K562 (cell line): ENCODE measurements around the gene FUCA1. TPM values are rescaled to one million over a fixed set of nuclear protein-coding genes. Genes with fewer than 3 reads are reported as not detected.
"Not testable (repeated sequence)": the region's sequence is repeated elsewhere in the genome, so short reads cannot be mapped to it uniquely, and the experiment has no call there.

ENCODE experiments used
- ATAC-seq: fragments of 200-7000 bp; cut with Tn5 transposase; 3 replicates; pipeline ENCODE4 v1.9.1; 2020; ENCODE audit warnings: moderate library complexity
- BruUV-seq: library from RNA; stranded (reverse); fragments of 400-500 nt; replicated peaks from 2 replicates; lab custom pipeline; 2021; lab: Mats Ljungman, UMichigan
- CTCF ChIA-PET: fragments of 300-600 bp; formaldehyde crosslinking; extraction: SDS; loops from one replicate; lab custom pipeline; 2021; ENCODE audit warnings: low intra/inter-chr PET ratio; lab: Yijun Ruan, JAX
- POLR2A ChIA-PET: fragments of 300-600, 350-650 bp; sonication (Branson Sonifier 250); formaldehyde crosslinking; extraction: SDS; loops from one replicate; lab custom pipeline; 2021; ENCODE audit warnings: antibody characterized with exemption, inconsistent platforms; lab: Yijun Ruan, JAX
- DNase-seq, 4 experiments: peaks; one replicate each; pipeline versions ENCODE4 v3.0.0 to v3.0.0-alpha.2; 2011 to 2018; ENCODE audit warnings: low spot score in 3 of 4, mixed read lengths in 3 of 4; ENCODE audit errors: extremely low read depth in 1 of 4
- FAIRE-seq: peaks from 2 replicates; lab custom pipeline; 2011; peaks lifted over from hg19 to GRCh38; lab: Jason Lieb, UNC
- H2AFZ ChIP-seq: 2 replicates; pipeline ENCODE4 v1.6.0; 2011; ENCODE audit warnings: low read depth, low read length, control low read depth, inconsistent platforms
- H3K27ac ChIP-seq: fragments of 200-600 bp; 3 replicates; pipeline ENCODE4 v1.8.0; 2011; ENCODE audit warnings: low read depth, mild to moderate bottlenecking, control low read depth, inconsistent platforms, low read length, moderate library complexity, mixed read lengths; ENCODE audit errors: extremely low read depth
- H3K27me3 ChIP-seq, 2 experiments: fragments of 300-600 bp in 1 of 2; 2 replicates in 1 of 2; 3 replicates in 1 of 2; pipeline versions ENCODE4 v1.6.0 to v1.8.0; 2011; ENCODE audit warnings: inconsistent platforms in 2 of 2, low read length in 2 of 2, mild to moderate bottlenecking in 1 of 2, mixed read lengths in 1 of 2, moderate library complexity in 1 of 2; ENCODE audit not compliant: control insufficient read depth in 2 of 2, insufficient read depth in 2 of 2
- H3K36me3 ChIP-seq: fragments of 300-600 bp; 3 replicates; pipeline ENCODE4 v1.8.0; 2011; ENCODE audit warnings: mild to moderate bottlenecking, low read length, inconsistent platforms; ENCODE audit not compliant: control insufficient read depth, insufficient read depth
- H3K4me1 ChIP-seq, 2 experiments: fragments of 200-600 bp in 1 of 2; replicated peaks in 1 of 2; 2 replicates in 1 of 2; 3 replicates in 1 of 2; pipeline versions ENCODE4 v1.5.1 to v1.8.0; 2011; ENCODE audit warnings: inconsistent platforms in 2 of 2, low read length in 2 of 2, mild to moderate bottlenecking in 1 of 2, mixed read lengths in 1 of 2, moderate library complexity in 1 of 2; ENCODE audit not compliant: control insufficient read depth in 2 of 2, insufficient read depth in 2 of 2
- H3K4me2 ChIP-seq: 2 replicates; pipeline ENCODE4 v1.6.1; 2011; ENCODE audit warnings: low read length, control low read depth, inconsistent platforms, mixed read lengths; ENCODE audit not compliant: insufficient read depth
- H3K4me3 ChIP-seq: fragments of 200-600 bp; sonication (generic), shearing (Covaris generic); 2 replicates; pipeline ENCODE4 v1.5.1; 2016; ENCODE audit warnings: control low read depth, inconsistent platforms
- H3K79me2 ChIP-seq: fragments of 200-600 bp; 3 replicates; pipeline ENCODE4 v1.8.0; 2011; ENCODE audit warnings: low read length, inconsistent platforms; ENCODE audit not compliant: control insufficient read depth, insufficient read depth
- H3K9ac ChIP-seq, 2 experiments: 2 replicates each; pipeline versions ENCODE4 v1.6.0 to v1.6.1; 2011; ENCODE audit warnings: low read depth in 2 of 2, low read length in 2 of 2, control low read depth in 1 of 2, inconsistent platforms in 1 of 2, mild to moderate bottlenecking in 1 of 2, mixed read lengths in 1 of 2; ENCODE audit not compliant: insufficient read depth in 1 of 2
- H3K9me1 ChIP-seq: one replicate; pipeline ENCODE4 v1.6.0; 2011; ENCODE audit warnings: inconsistent platforms, mild to moderate bottlenecking, low read length, moderate library complexity; ENCODE audit not compliant: control insufficient read depth, insufficient read depth
- H3K9me3 ChIP-seq: replicated peaks from 2 replicates; pipeline ENCODE4 v1.5.1; 2011; ENCODE audit warnings: low read depth, low read length, inconsistent platforms; ENCODE audit not compliant: control insufficient read depth, insufficient read depth
- H4K20me1 ChIP-seq: replicated peaks from 2 replicates; pipeline ENCODE4 v1.6.1; 2011; ENCODE audit warnings: low read length, inconsistent platforms, mixed read lengths; ENCODE audit not compliant: control insufficient read depth, insufficient read depth
- BRF1 ChIP-seq: IDR thresholded peaks from 3 replicates; pipeline ENCODE4 v1.6.1; 2011; ENCODE audit warnings: borderline replicate concordance, mild to moderate bottlenecking; ENCODE audit not compliant: insufficient read length; ENCODE audit errors: extremely low read depth
- ETS2 ChIP-seq: IDR thresholded peaks from 2 replicates; pipeline ENCODE4 v1.6.1; 2016; ENCODE audit warnings: borderline replicate concordance, missing genetic modification characterization, mild to moderate bottlenecking, moderate library complexity, missing compliant biosample characterization; ENCODE audit not compliant: poor library complexity, severe bottlenecking
- SRF ChIP-seq, 2 experiments: fragments of 250-450, 450-650 bp in 1 of 2; sonication (Bioruptor Pico) in 1 of 2; sonication (generic) in 1 of 2; formaldehyde crosslinking; IDR thresholded peaks; 2 replicates each; pipeline versions ENCODE4 v1.5.0 to v1.5.1; 2020 to 2022; ENCODE audit warnings: mild to moderate bottlenecking in 1 of 2, missing genetic modification reagents in 1 of 2
- THRB ChIP-seq: fragments of 450-650 bp; formaldehyde crosslinking; conservative IDR thresholded peaks from 2 replicates; pipeline ENCODE4 v1.4.0; 2022; ENCODE audit warnings: mild to moderate bottlenecking, missing genetic modification characterization
- WGBS: fragments of 100-300 bp; shearing (Covaris generic); methylation state at CpG from one replicate; pipeline ENCODE4 v1.1.6; 2016; ENCODE audit warnings: low coverage, mixed read lengths; ENCODE audit not compliant: insufficient coverage; ENCODE audit errors: missing lambda C conversion rate; 5-methylcytosine and 5-hydroxymethylcytosine counted together
- in situ Hi-C: fragments of 300-500 bp; cut with MboI; formaldehyde crosslinking; loops from 4 replicates; pipeline ENCODE4 v1.15.0; 2018; ENCODE audit warnings: inconsistent platforms, mixed read lengths
- intact Hi-C: fragments of 100-400 bp; cut with micrococcal nuclease; formaldehyde crosslinking; loops from 2 replicates; pipeline ENCODE4 v1.14.2; 2022
- polyA plus RNA-seq, 8 experiments: library from polyadenylated mRNA; depleted of rRNA in 4 of 8; stranded (reverse) in 5 of 8; unstranded in 3 of 8; fragments of >200 nt; fragmentation: Nextera tagmentation in 2 of 8; fragmentation: Illumina TruSeq in 1 of 8; extraction: Ambion mirVana in 2 of 8; extraction: Trizol in 1 of 8; gene quantifications; 2 replicates each; pipeline versions ENCODE4 v1.2.1 to v1.2.3, GENCODE V29; 2011 to 2014; ENCODE audit warnings: inconsistent platforms in 1 of 8, missing spikeins in 1 of 8
- total RNA-seq, 7 experiments: library from RNA; depleted of rRNA in 6 of 7; stranded (reverse); fragments of >200 nt in 6 of 7; fragmentation: Illumina TruSeq in 2 of 7; extraction: Trizol in 2 of 7; gene quantifications; 2 replicates each; pipeline versions ENCODE4 v1.2.1 to v1.2.3, GENCODE V29; 2011 to 2021; ENCODE audit warnings: low replicate concordance in 1 of 7

The FUCA1 gene
- total and polyA plus RNA-seq, 9 of the 15 experiments (the other 6 are each of a cell fraction or from before 2014, with no cell fraction given) = 7.0 to 20.5 (median 13.5) TPM

DNA sequence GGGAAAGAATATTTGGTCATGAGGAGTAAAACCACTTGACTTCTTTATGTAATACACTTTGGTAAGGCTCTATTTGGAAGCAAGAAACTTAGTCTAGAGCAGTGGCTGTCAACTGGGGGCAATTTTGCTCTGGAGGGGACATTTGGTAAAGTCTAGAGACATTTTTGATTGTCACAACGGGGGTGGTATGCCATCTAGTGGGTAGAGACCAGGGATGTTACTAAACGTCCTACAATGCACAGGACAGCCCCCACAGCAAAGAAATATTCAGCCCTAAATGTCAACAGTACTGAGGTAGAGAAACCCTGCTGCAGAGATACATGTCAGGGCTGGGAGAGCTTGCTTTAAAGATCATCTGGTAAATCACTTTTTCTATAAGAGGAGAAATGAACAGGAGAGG lies 13.5 kb downstream of the FUCA1 start (continued):
- TF ChIP-seq THRB (CRISPR knock-in tag) (no peak), ETS2 (tag) (no peak), BRF1 (no peak), SRF (CRISPR knock-in tag; IDR thresholded peaks at IDR 0.05) (no peak)

GRCh38 chr1:23853124-23853523 lies 15.0 kb downstream of the FUCA1 start:
- POLR2A ChIA-PET, H3K4me2 ChIP-seq, H4K20me1 ChIP-seq, H3K4me1 ChIP-seq, H3K79me2 ChIP-seq, in situ Hi-C loops, H3K27me3 ChIP-seq, H3K9me3 ChIP-seq, H3K9me1 ChIP-seq, BruUV-seq, DNase-seq, CTCF ChIA-PET, H3K27ac ChIP-seq, FAIRE-seq, ATAC-seq, H3K4me3 ChIP-seq, intact Hi-C loops, H3K9ac ChIP-seq, H2AFZ ChIP-seq: not testable (repeated sequence)
- no CpG with 5 or more reads among the region's 34 CpGs for WGBS
- H3K36me3 ChIP-seq = peaks cover 14% of the 10 kb centered on the region

GRCh38 chr1:23851406-23851805 lies 16.7 kb downstream of the FUCA1 start:
- peaks cover 18% of the 10 kb centered on the region for H3K36me3 ChIP-seq
- FAIRE-seq, H4K20me1 ChIP-seq, H3K27ac ChIP-seq, H2AFZ ChIP-seq, H3K9me1 ChIP-seq, H3K4me1 ChIP-seq, H3K4me2 ChIP-seq, BruUV-seq, H3K9me3 ChIP-seq, H3K79me2 ChIP-seq, H3K9ac ChIP-seq, in situ Hi-C loops, intact Hi-C loops, DNase-seq, H3K27me3 ChIP-seq, H3K4me3 ChIP-seq, ATAC-seq: not testable (repeated sequence)
- CTCF ChIA-PET = interaction anchor here (1.2 kb wide), 1 partner anchor 41 kb away, joined by 4 read pairs; no protein-coding TSS in a partner anchor
- POLR2A ChIA-PET = interaction anchor here (0.8 to 1.3 kb wide), 3 partner anchors 9 to 121 kb away, joined by 3 to 5 read pairs (median 4); no protein-coding TSS in a partner anchor
